WTC11 (cell line): ENCODE results near the gene ARRDC1. TPM values are rescaled to one million over a fixed set of nuclear protein-coding genes. Genes with fewer than 3 reads are reported as not detected.
A peak's percentile ranks its signal among the peaks of the same experiment; 100 is the strongest.

Experiments used
- ATAC-seq: fragments of 200-7000 bp; cut with Tn5 transposase; 2 replicates; pipeline ENCODE4 v1.10.0; 2021; ENCODE audit warnings: mild to moderate bottlenecking, moderate library complexity
- CTCF ChIA-PET: fragments of 300-600 bp; sonication (Branson Sonifier 250); formaldehyde crosslinking; loops from one replicate; lab custom pipeline; 2021; ENCODE audit warnings: antibody characterized with exemption; lab: Charles Lee
- POLR2A ChIA-PET: fragments of 350-600 bp; sonication (Branson Sonifier 250); formaldehyde crosslinking; loops from one replicate; lab custom pipeline; 2021; ENCODE audit warnings: antibody characterized with exemption; lab: Charles Lee
- DNase-seq: peaks from one replicate; pipeline ENCODE4 v3.0.0; 2021; ENCODE audit warnings: low spot score
- H3K27ac Mint-ChIP-seq: 2 replicates; pipeline ENCODE4 v1.8.0; 2021; ENCODE audit warnings: mixed read lengths
- H3K27me3 Mint-ChIP-seq: 2 replicates; pipeline ENCODE4 v1.8.0; 2021; ENCODE audit warnings: low read depth, mild to moderate bottlenecking, moderate library complexity, mixed read lengths
- H3K36me3 Mint-ChIP-seq: 2 replicates; pipeline ENCODE4 v1.8.0; 2021; ENCODE audit warnings: mixed read lengths
- H3K4me1 Mint-ChIP-seq: 2 replicates; pipeline ENCODE4 v1.8.0; 2022; ENCODE audit warnings: mixed read lengths
- H3K4me3 Mint-ChIP-seq: 2 replicates; pipeline ENCODE4 v1.8.0; 2021; ENCODE audit warnings: mild to moderate bottlenecking, moderate library complexity, mixed read lengths
- H3K9me3 Mint-ChIP-seq: 2 replicates; pipeline ENCODE4 v1.8.0; 2021; ENCODE audit warnings: mixed read lengths
- CREM ChIP-seq: sonication (generic); formaldehyde crosslinking; IDR thresholded peaks from 2 replicates; pipeline ENCODE4 v1.8.1; 2022; ENCODE audit warnings: mild to moderate bottlenecking, missing genetic modification reagents, moderate library complexity
- ELF4 ChIP-seq: sonication (generic); formaldehyde crosslinking; IDR thresholded peaks from 2 replicates; pipeline ENCODE4 v1.8.1; 2022; ENCODE audit warnings: low read depth, mild to moderate bottlenecking, moderate library complexity, missing genetic modification reagents
- ESRRA ChIP-seq: sonication (generic); formaldehyde crosslinking; IDR thresholded peaks from 2 replicates; pipeline ENCODE4 v1.8.1; 2022; ENCODE audit warnings: mild to moderate bottlenecking, missing genetic modification reagents, borderline replicate concordance
- FOXJ3 ChIP-seq: sonication (generic); formaldehyde crosslinking; IDR thresholded peaks from 2 replicates; pipeline ENCODE4 v1.9.0; 2021; ENCODE audit warnings: missing genetic modification reagents, mild to moderate bottlenecking, borderline replicate concordance
- HMGA2 ChIP-seq: fragments of 250-450 bp; sonication (Bioruptor Pico); IDR thresholded peaks from 2 replicates; pipeline ENCODE4 v1.4.0; 2021; ENCODE audit warnings: mild to moderate bottlenecking, moderate library complexity
- KAT7 ChIP-seq: sonication (generic); formaldehyde crosslinking; IDR thresholded peaks from 2 replicates; pipeline ENCODE4 v1.8.1; 2023; ENCODE audit warnings: missing genetic modification reagents, mild to moderate bottlenecking, borderline replicate concordance
- NR2C2 ChIP-seq: sonication (generic); formaldehyde crosslinking; IDR thresholded peaks from 2 replicates; pipeline ENCODE4 v1.8.0; 2022; ENCODE audit warnings: mild to moderate bottlenecking, missing genetic modification reagents
- RORB ChIP-seq: fragments of 250-450 bp; sonication (Bioruptor Pico); IDR thresholded peaks from 2 replicates; pipeline ENCODE4 v1.9.0; 2021; ENCODE audit warnings: mild to moderate bottlenecking
- TEAD1 ChIP-seq: sonication (generic); formaldehyde crosslinking; IDR thresholded peaks from 2 replicates; pipeline ENCODE4 v1.8.0; 2022; ENCODE audit warnings: mild to moderate bottlenecking, missing genetic modification reagents
- ZNF138 ChIP-seq: sonication (generic); formaldehyde crosslinking; conservative IDR thresholded peaks from 2 replicates; pipeline ENCODE4 v1.8.1; 2022; ENCODE audit warnings: mild to moderate bottlenecking, moderate library complexity, missing genetic modification reagents
- ZNF423 ChIP-seq: fragments of 250-450 bp; sonication (Bioruptor Pico); IDR thresholded peaks from 2 replicates; pipeline ENCODE4 v2.1.2; 2022; ENCODE audit warnings: mild to moderate bottlenecking, moderate library complexity
- total RNA-seq: library from RNA; stranded (reverse); gene quantifications from 3 replicates; pipeline ENCODE4 v1.2.3, GENCODE V29; 2021
- TF ChIP-seq, protein P1 (sequence below): sonication (generic); formaldehyde crosslinking; IDR thresholded peaks from 2 replicates; pipeline ENCODE4 v1.8.1; 2023; ENCODE audit warnings: mild to moderate bottlenecking, missing genetic modification reagents, moderate library complexity
- TF ChIP-seq, protein P2 (sequence below): sonication (generic); formaldehyde crosslinking; IDR thresholded peaks from 2 replicates; pipeline ENCODE4 v1.8.1; 2023; ENCODE audit warnings: mild to moderate bottlenecking, missing genetic modification reagents, moderate library complexity
- TF ChIP-seq, protein P3 (sequence below): fragments of 200-600 bp; IDR thresholded peaks from 2 replicates; pipeline ENCODE4 v1.8.0; 2022; ENCODE audit warnings: antibody characterized with exemption
- TF ChIP-seq, protein P4 (sequence below): sonication (generic); formaldehyde crosslinking; IDR thresholded peaks from 2 replicates; pipeline ENCODE4 v1.8.1; 2023; ENCODE audit warnings: mild to moderate bottlenecking, missing genetic modification reagents
- TF ChIP-seq, protein P5 (sequence below): sonication (generic); formaldehyde crosslinking; conservative IDR thresholded peaks from 2 replicates; pipeline ENCODE4 v1.8.1; 2023; ENCODE audit warnings: mild to moderate bottlenecking, low read depth, missing genetic modification reagents, moderate library complexity
- TF ChIP-seq, protein P6 (sequence below): sonication (generic); formaldehyde crosslinking; IDR thresholded peaks from 2 replicates; pipeline ENCODE4 v1.8.1; 2023; ENCODE audit warnings: mild to moderate bottlenecking, moderate library complexity, missing genetic modification reagents
- TF ChIP-seq, protein P7 (sequence below): sonication (generic); formaldehyde crosslinking; conservative IDR thresholded peaks from 2 replicates; pipeline ENCODE4 v1.8.1; 2022; ENCODE audit warnings: mild to moderate bottlenecking, missing genetic modification reagents
- TF ChIP-seq, protein P8 (sequence below): sonication (generic); formaldehyde crosslinking; IDR thresholded peaks from 2 replicates; pipeline ENCODE4 v1.8.0; 2023; ENCODE audit warnings: mild to moderate bottlenecking, missing genetic modification reagents
- TF ChIP-seq, protein P9 (sequence below): sonication (generic); formaldehyde crosslinking; IDR thresholded peaks from 2 replicates; pipeline ENCODE4 v1.8.1; 2022; ENCODE audit warnings: mild to moderate bottlenecking, missing genetic modification reagents, moderate library complexity, borderline replicate concordance

ARRDC1 gene
- total RNA-seq, 1 experiment from 2014 or later, result 41.3 TPM

DNA sequence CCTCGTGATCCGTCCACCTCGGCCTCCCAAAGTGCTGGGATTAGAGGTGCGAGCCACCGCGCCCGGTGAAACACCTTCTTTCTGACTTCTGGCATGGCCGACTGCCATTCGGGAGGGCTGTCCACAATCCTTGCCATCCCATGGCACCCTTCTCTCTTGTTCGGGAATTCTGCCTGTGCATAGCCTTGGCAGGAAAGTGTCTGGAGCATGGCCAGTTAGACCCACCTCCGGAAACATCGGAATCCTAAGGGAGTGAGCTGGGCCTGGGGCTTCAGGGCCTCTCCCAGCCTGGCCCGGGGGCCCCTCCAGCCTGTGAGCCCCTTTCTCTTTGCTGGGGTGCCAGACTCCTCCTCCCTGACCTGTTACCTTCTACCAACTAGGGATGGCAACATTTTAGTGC is 1.6 kb upstream of the ARRDC1 start:
- ChIA-PET POLR2A (interaction anchor here (1.5 kb wide), 1 partner anchor 15 kb away, joined by 5 read pairs; the partner anchor contains the start of gene EHMT1), CTCF (interaction anchor here (1.1 to 1.9 kb wide), 2 partner anchors 12 to 52 kb away, joined by 6 to 11 read pairs; partner anchors contain the start of genes MRPL41 and ZMYND19)
- Mint-ChIP-seq H3K36me3 (no peaks in the 10 kb centered on the region), H3K4me1 (peaks cover 16% of the 10 kb centered on the region), H3K4me3 (peak overlapping the region; percentile 56), H3K27me3 (peaks cover 28% of the 10 kb centered on the region), H3K27ac (no peak overlapping the region), H3K9me3 (no peaks in the 10 kb centered on the region)
- DNase-seq (no peak), ATAC-seq (no peak)
- TF ChIP-seq, protein P1, sequence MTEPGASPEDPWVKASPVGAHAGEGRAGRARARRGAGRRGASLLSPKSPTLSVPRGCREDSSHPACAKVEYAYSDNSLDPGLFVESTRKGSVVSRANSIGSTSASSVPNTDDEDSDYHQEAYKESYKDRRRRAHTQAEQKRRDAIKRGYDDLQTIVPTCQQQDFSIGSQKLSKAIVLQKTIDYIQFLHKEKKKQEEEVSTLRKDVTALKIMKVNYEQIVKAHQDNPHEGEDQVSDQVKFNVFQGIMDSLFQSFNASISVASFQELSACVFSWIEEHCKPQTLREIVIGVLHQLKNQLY, result no peak
- TF ChIP-seq ESRRA (no peak), ZNF138 (CRISPR knock-in tag) (no peak), HMGA2 (CRISPR knock-in tag) (no peak), NR2C2 (CRISPR knock-in tag) (no peak), RORB (CRISPR knock-in tag) (no peak), CREM (CRISPR knock-in tag) (no peak), FOXJ3 (no peak), KAT7 (CRISPR knock-in tag) (no peak)
- TF ChIP-seq, protein P2, sequence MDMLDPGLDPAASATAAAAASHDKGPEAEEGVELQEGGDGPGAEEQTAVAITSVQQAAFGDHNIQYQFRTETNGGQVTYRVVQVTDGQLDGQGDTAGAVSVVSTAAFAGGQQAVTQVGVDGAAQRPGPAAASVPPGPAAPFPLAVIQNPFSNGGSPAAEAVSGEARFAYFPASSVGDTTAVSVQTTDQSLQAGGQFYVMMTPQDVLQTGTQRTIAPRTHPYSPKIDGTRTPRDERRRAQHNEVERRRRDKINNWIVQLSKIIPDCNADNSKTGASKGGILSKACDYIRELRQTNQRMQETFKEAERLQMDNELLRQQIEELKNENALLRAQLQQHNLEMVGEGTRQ (CRISPR knock-in tag), result no peak
- TF ChIP-seq, protein P3, sequence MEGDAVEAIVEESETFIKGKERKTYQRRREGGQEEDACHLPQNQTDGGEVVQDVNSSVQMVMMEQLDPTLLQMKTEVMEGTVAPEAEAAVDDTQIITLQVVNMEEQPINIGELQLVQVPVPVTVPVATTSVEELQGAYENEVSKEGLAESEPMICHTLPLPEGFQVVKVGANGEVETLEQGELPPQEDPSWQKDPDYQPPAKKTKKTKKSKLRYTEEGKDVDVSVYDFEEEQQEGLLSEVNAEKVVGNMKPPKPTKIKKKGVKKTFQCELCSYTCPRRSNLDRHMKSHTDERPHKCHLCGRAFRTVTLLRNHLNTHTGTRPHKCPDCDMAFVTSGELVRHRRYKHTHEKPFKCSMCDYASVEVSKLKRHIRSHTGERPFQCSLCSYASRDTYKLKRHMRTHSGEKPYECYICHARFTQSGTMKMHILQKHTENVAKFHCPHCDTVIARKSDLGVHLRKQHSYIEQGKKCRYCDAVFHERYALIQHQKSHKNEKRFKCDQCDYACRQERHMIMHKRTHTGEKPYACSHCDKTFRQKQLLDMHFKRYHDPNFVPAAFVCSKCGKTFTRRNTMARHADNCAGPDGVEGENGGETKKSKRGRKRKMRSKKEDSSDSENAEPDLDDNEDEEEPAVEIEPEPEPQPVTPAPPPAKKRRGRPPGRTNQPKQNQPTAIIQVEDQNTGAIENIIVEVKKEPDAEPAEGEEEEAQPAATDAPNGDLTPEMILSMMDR, result no peak
- TF ChIP-seq, protein P4, sequence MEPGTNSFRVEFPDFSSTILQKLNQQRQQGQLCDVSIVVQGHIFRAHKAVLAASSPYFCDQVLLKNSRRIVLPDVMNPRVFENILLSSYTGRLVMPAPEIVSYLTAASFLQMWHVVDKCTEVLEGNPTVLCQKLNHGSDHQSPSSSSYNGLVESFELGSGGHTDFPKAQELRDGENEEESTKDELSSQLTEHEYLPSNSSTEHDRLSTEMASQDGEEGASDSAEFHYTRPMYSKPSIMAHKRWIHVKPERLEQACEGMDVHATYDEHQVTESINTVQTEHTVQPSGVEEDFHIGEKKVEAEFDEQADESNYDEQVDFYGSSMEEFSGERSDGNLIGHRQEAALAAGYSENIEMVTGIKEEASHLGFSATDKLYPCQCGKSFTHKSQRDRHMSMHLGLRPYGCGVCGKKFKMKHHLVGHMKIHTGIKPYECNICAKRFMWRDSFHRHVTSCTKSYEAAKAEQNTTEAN (CRISPR knock-in tag), result no peak
- TF ChIP-seq, protein P5, sequence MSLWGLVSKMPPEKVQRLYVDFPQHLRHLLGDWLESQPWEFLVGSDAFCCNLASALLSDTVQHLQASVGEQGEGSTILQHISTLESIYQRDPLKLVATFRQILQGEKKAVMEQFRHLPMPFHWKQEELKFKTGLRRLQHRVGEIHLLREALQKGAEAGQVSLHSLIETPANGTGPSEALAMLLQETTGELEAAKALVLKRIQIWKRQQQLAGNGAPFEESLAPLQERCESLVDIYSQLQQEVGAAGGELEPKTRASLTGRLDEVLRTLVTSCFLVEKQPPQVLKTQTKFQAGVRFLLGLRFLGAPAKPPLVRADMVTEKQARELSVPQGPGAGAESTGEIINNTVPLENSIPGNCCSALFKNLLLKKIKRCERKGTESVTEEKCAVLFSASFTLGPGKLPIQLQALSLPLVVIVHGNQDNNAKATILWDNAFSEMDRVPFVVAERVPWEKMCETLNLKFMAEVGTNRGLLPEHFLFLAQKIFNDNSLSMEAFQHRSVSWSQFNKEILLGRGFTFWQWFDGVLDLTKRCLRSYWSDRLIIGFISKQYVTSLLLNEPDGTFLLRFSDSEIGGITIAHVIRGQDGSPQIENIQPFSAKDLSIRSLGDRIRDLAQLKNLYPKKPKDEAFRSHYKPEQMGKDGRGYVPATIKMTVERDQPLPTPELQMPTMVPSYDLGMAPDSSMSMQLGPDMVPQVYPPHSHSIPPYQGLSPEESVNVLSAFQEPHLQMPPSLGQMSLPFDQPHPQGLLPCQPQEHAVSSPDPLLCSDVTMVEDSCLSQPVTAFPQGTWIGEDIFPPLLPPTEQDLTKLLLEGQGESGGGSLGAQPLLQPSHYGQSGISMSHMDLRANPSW, result no peak

DNA sequence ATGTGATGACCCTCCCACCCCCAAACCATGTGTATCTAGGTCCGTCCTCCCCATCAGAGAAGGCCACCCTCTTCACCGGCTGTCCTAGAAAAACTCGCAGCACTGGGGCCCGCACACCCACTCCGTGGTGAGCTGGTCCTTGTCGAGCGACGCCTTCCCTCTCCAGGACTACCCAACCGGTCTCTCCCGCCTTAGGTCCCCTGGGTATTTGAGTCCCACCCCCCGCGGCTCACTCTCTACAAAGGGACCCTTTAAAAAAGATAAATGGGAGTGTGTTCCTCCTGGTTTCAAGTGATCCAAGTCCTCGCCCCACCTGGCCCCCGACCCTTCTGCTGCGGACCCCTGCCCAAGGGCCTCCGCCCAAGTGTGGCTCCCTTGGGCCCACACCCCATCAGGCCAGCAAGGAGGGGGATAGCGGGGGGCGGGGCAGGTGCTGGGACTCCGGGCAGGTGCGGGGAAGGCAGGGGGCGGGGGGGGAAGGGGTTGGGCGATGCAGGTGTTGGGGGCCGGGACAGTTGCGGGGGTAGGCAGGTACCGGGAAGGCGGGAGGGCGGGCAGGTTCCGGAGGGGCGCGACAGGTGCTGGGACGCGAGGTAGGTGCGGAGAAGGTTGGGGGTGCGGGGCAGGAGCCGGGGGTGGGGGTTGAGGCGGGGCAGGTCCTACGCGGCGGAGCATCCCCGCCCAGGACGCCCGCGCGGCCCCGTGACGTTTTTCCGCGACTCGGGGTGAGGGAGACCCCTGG is 970 bp upstream of the ARRDC1 start:
- ChIA-PET CTCF (interaction anchor here (0.9 to 1.9 kb wide), 9 partner anchors 13 to 182 kb away, joined by 3 to 11 read pairs (median 5); partner anchors contain the start of genes EXD3, MRPL41 and ZMYND19), POLR2A (interaction anchor here (0.6 to 1.5 kb wide), 3 partner anchors 13 to 53 kb away, joined by 4 to 15 read pairs (median 5); partner anchors contain the start of genes EHMT1, MRPL41 and ZMYND19)
- DNase-seq (no peak), ATAC-seq (no peak)
- Mint-ChIP-seq H3K9me3 (no peaks in the 10 kb centered on the region), H3K4me1 (peaks cover 16% of the 10 kb centered on the region), H3K27ac (no peak overlapping the region), H3K36me3 (no peaks in the 10 kb centered on the region), H3K27me3 (peaks cover 28% of the 10 kb centered on the region), H3K4me3 (peak overlapping the region; percentile 56)
- no peak for TF ChIP-seq TEAD1 (CRISPR knock-in tag)
- TF ChIP-seq ZNF423, result peak; percentile 47; the same call in 1 of the 2 replicates
- TF ChIP-seq, protein P6, sequence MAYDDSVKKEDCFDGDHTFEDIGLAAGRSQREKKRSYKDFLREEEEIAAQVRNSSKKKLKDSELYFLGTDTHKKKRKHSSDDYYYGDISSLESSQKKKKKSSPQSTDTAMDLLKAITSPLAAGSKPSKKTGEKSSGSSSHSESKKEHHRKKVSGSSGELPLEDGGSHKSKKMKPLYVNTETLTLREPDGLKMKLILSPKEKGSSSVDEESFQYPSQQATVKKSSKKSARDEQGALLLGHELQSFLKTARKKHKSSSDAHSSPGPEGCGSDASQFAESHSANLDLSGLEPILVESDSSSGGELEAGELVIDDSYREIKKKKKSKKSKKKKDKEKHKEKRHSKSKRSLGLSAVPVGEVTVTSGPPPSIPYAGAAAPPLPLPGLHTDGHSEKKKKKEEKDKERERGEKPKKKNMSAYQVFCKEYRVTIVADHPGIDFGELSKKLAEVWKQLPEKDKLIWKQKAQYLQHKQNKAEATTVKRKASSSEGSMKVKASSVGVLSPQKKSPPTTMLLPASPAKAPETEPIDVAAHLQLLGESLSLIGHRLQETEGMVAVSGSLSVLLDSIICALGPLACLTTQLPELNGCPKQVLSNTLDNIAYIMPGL (CRISPR knock-in tag), result no peak
- TF ChIP-seq, protein P7, sequence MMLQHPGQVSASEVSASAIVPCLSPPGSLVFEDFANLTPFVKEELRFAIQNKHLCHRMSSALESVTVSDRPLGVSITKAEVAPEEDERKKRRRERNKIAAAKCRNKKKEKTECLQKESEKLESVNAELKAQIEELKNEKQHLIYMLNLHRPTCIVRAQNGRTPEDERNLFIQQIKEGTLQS (CRISPR knock-in tag), result no peak
- TF ChIP-seq NR2C2 (CRISPR knock-in tag), result no peak
- no peak for TF ChIP-seq ELF4 (CRISPR knock-in tag)
- TF ChIP-seq, protein P8, sequence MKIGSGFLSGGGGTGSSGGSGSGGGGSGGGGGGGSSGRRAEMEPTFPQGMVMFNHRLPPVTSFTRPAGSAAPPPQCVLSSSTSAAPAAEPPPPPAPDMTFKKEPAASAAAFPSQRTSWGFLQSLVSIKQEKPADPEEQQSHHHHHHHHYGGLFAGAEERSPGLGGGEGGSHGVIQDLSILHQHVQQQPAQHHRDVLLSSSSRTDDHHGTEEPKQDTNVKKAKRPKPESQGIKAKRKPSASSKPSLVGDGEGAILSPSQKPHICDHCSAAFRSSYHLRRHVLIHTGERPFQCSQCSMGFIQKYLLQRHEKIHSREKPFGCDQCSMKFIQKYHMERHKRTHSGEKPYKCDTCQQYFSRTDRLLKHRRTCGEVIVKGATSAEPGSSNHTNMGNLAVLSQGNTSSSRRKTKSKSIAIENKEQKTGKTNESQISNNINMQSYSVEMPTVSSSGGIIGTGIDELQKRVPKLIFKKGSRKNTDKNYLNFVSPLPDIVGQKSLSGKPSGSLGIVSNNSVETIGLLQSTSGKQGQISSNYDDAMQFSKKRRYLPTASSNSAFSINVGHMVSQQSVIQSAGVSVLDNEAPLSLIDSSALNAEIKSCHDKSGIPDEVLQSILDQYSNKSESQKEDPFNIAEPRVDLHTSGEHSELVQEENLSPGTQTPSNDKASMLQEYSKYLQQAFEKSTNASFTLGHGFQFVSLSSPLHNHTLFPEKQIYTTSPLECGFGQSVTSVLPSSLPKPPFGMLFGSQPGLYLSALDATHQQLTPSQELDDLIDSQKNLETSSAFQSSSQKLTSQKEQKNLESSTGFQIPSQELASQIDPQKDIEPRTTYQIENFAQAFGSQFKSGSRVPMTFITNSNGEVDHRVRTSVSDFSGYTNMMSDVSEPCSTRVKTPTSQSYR (CRISPR knock-in tag), result no peak
- TF ChIP-seq, protein P9, sequence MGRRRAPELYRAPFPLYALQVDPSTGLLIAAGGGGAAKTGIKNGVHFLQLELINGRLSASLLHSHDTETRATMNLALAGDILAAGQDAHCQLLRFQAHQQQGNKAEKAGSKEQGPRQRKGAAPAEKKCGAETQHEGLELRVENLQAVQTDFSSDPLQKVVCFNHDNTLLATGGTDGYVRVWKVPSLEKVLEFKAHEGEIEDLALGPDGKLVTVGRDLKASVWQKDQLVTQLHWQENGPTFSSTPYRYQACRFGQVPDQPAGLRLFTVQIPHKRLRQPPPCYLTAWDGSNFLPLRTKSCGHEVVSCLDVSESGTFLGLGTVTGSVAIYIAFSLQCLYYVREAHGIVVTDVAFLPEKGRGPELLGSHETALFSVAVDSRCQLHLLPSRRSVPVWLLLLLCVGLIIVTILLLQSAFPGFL (CRISPR knock-in tag), result no peak
